Measurements from ENCODE around the gene TOMM6.

TOMM6 gene

DNA sequence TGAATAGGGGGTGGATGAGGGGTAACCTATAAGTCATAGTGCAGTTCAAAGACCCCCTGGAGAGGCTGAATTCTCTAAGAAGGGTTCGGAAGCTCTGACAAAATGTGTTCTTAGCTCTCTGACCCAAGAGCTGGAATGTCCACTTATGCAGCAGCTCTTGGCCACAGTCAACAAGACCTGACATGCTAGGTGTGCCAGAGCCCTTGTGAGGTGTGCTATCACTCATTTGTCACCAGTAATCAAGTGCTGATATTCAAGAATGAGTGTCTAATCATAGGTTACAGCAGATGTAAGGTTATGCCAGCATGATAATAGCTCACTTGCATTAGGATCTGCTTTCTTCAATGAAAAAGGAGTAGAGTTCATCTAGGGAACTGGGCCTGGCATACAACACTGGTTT, 28.1 kb downstream of the TOMM6 start:
- Mint-ChIP-seq H3K4me3 (no peak overlapping the region), H3K27ac (no peak overlapping the region), H3K27me3 (ENCODE audit: low read depth) (no peaks in the 10 kb centered on the region), H3K36me3 (ENCODE audit: low read depth) (no peaks in the 10 kb centered on the region), H3K4me1 (no peaks in the 10 kb centered on the region), H3K9me3 (no peaks in the 10 kb centered on the region)
- TF ChIP-seq, protein P1, sequence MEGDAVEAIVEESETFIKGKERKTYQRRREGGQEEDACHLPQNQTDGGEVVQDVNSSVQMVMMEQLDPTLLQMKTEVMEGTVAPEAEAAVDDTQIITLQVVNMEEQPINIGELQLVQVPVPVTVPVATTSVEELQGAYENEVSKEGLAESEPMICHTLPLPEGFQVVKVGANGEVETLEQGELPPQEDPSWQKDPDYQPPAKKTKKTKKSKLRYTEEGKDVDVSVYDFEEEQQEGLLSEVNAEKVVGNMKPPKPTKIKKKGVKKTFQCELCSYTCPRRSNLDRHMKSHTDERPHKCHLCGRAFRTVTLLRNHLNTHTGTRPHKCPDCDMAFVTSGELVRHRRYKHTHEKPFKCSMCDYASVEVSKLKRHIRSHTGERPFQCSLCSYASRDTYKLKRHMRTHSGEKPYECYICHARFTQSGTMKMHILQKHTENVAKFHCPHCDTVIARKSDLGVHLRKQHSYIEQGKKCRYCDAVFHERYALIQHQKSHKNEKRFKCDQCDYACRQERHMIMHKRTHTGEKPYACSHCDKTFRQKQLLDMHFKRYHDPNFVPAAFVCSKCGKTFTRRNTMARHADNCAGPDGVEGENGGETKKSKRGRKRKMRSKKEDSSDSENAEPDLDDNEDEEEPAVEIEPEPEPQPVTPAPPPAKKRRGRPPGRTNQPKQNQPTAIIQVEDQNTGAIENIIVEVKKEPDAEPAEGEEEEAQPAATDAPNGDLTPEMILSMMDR (IDR thresholded peaks at IDR 0.05; ENCODE audit: unreplicated experiment in 3 of 3), result no peak

- no peaks in the 10 kb centered on the region for H3K27me3 Mint-ChIP-seq (ENCODE audit: low read depth)
Observed at GRCh38 chr6:41818271-41819054, 31.0 kb downstream of the TOMM6 start.

GRCh38 chr6:41821266-41821665, 33.8 kb downstream of the TOMM6 start:
- TF ChIP-seq, protein P1 (IDR thresholded peaks at IDR 0.05; ENCODE audit: unreplicated experiment in 3 of 3), result no peak
- H3K4me3 Mint-ChIP-seq, result no peak overlapping the region
- no peaks in the 10 kb centered on the region for H3K9me3 Mint-ChIP-seq
- no peaks in the 10 kb centered on the region for H3K4me1 Mint-ChIP-seq
- H3K27ac Mint-ChIP-seq, result peak overlapping the region in 1 of 3 experiments; percentile 20
- no peaks in the 10 kb centered on the region for H3K27me3 Mint-ChIP-seq (ENCODE audit: low read depth)
- no peaks in the 10 kb centered on the region for H3K36me3 Mint-ChIP-seq (ENCODE audit: low read depth)

More at GRCh38 chr6:41818271-41819054, 31.0 kb downstream of the TOMM6 start:
- Mint-ChIP-seq H3K36me3 (ENCODE audit: low read depth) (no peaks in the 10 kb centered on the region), H3K4me3 (no peak overlapping the region), H3K27ac (no peak overlapping the region), H3K4me1 (no peaks in the 10 kb centered on the region), H3K9me3 (no peaks in the 10 kb centered on the region)
- TF ChIP-seq, protein P1 (IDR thresholded peaks at IDR 0.05; ENCODE audit: unreplicated experiment in 3 of 3), result no peak

- Mint-ChIP-seq H3K4me1 (no peaks in the 10 kb centered on the region), H3K27me3 (ENCODE audit: low read depth) (no peaks in the 10 kb centered on the region), H3K9me3 (no peaks in the 10 kb centered on the region), H3K36me3 (ENCODE audit: low read depth) (no peaks in the 10 kb centered on the region), H3K27ac (no peak overlapping the region), H3K4me3 (no peak overlapping the region)
- TF ChIP-seq, protein P1 (IDR thresholded peaks at IDR 0.05; ENCODE audit: unreplicated experiment in 3 of 3), result no peak
Observed at GRCh38 chr6:41822021-41822420, 34.5 kb downstream of the TOMM6 start.

GRCh38 chr6:41823178-41823577, 35.7 kb downstream of the TOMM6 start:
- no peak overlapping the region for H3K27ac Mint-ChIP-seq
- H3K36me3 Mint-ChIP-seq (ENCODE audit: low read depth), result no peaks in the 10 kb centered on the region
- H3K4me3 Mint-ChIP-seq, result no peak overlapping the region
- TF ChIP-seq, protein P1 (IDR thresholded peaks at IDR 0.05; ENCODE audit: unreplicated experiment in 3 of 3), result no peak
- no peaks in the 10 kb centered on the region for H3K27me3 Mint-ChIP-seq (ENCODE audit: low read depth)
- H3K4me1 Mint-ChIP-seq, result no peaks in the 10 kb centered on the region
- no peaks in the 10 kb centered on the region for H3K9me3 Mint-ChIP-seq

Data from nephron (organoid).